Measurements from ENCODE around the gene TMA16. TPM values are rescaled to one million over a fixed set of nuclear protein-coding genes. Genes with fewer than 3 reads are reported as not detected.

Gene TMA16
- total RNA-seq: 29.4 and 46.1 TPM in 2 replicates

DNA sequence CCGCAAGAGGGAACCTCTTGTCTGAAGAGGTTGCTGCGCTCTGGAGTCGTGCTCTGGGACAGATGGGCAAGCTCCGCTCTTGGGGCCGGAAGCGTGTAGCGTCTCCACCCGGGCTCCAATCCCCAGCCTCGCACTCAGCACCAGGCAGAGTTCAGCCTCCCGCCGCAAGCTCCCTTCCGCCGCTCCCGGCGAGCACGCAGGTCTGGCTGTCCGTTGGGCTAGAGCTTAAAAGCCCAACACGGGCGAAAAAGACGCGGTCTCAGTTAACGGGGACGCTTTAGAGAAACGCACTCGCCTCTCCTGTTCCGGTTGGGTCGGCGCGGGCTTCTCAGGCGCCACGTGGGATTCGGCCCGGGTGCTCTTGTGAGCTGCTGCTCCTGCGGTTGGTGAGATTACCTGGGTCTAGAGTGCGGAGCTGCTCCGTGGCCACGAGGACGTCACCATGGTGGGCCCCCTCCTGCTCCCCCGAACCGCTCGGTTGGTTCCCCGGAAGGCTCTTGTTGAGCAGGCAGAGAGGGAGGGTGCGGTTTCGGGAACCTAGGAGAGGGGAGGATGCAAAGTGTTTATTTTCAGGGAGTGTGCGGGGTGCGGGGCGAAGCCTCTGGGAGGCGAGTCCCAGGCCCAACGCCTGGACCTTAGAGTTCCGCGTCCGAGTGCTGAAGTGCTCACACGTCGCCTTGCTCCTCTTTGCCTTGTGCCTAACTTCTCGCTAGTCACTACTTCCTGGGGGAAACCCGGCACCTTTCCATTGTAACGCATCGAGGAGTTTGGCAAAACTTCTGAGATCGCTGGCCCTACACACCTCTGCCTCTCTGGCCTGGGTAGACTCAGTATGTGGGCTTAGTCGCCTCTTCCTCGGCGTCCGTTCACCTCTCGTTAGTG is at the start of gene TMA16:
Gene TMA16 (plus strand): TSS at position 331 of the 882 bp plus-strand sequence. CDS start 112 bp downstream, at position 443.

GRCh38 chr4:163473576-163473975 is 20.9 kb upstream of the TMA16 start, which contains the start of gene TKTL2:
TSS of gene TKTL2 (minus strand) at chr4:163473754. CDS start at chr4:163473734, 20 bp downstream.

Other genes with a start within 250 kb of the TMA16 start
- 3.0 TPM in 1 of 2 replicates, not detected in the other for gene NPY1R, start 162.1 kb upstream of the TMA16 start, total RNA-seq
- gene NPY5R, start 150.8 kb upstream of the TMA16 start, total RNA-seq: not detected in 2 replicates
- not detected in 2 replicates for gene TKTL2, start 20.9 kb upstream of the TMA16 start, total RNA-seq